ENCODE results near the gene CENPH.

The CENPH gene

GRCh38 chr5:69209602-69210001, 20.2 kb downstream of the CENPH start:
- no peaks in the 10 kb centered on the region for H3K4me1 ChIP-seq (ENCODE audit: insufficient read depth, poor library complexity, severe bottlenecking)
- ATAC-seq (ENCODE audit: low read depth) = no peak
- H3K4me3 ChIP-seq (ENCODE audit: severe bottlenecking) = no peak overlapping the region
- H3K9me3 ChIP-seq (ENCODE audit: severe bottlenecking) = peaks cover 2% of the 10 kb centered on the region
- H3K36me3 ChIP-seq (ENCODE audit: low read depth) = peaks cover 46% of the 10 kb centered on the region
- H3K27me3 ChIP-seq (ENCODE audit: insufficient read depth, poor library complexity, severe bottlenecking) = no peaks in the 10 kb centered on the region
- no peak for DNase-seq (ENCODE audit: low spot score)
- TF ChIP-seq CTCF (IDR thresholded peaks at IDR 0.05; ENCODE audit: poor library complexity, severe bottlenecking) = no peak
- H3K27ac ChIP-seq (ENCODE audit: poor library complexity, severe bottlenecking) = no peak overlapping the region

- Histone ChIP-seq H3K27me3 (ENCODE audit: insufficient read depth, poor library complexity, severe bottlenecking) (no peaks in the 10 kb centered on the region), H3K27ac (ENCODE audit: poor library complexity, severe bottlenecking) (no peak overlapping the region), H3K4me1 (ENCODE audit: insufficient read depth, poor library complexity, severe bottlenecking) (no peaks in the 10 kb centered on the region), H3K36me3 (ENCODE audit: low read depth) (peaks cover 41% of the 10 kb centered on the region), H3K4me3 (ENCODE audit: severe bottlenecking) (no peak overlapping the region), H3K9me3 (ENCODE audit: severe bottlenecking) (peaks cover 2% of the 10 kb centered on the region)
- no peak for TF ChIP-seq CTCF (IDR thresholded peaks at IDR 0.05; ENCODE audit: poor library complexity, severe bottlenecking)
- no peak for DNase-seq (ENCODE audit: low spot score)
- no peak for ATAC-seq (ENCODE audit: low read depth)
Measured at GRCh38 chr5:69211200-69211599, 21.8 kb downstream of the CENPH start.

- DNase-seq (ENCODE audit: low spot score) (no peak), ATAC-seq (ENCODE audit: low read depth) (no peak)
- Histone ChIP-seq H3K4me3 (ENCODE audit: severe bottlenecking) (no peak overlapping the region), H3K36me3 (ENCODE audit: low read depth) (peaks cover 34% of the 10 kb centered on the region), H3K4me1 (ENCODE audit: insufficient read depth, poor library complexity, severe bottlenecking) (peaks cover under 1% of the 10 kb centered on the region), H3K9me3 (ENCODE audit: severe bottlenecking) (peaks cover 2% of the 10 kb centered on the region), H3K27me3 (ENCODE audit: insufficient read depth, poor library complexity, severe bottlenecking) (no peaks in the 10 kb centered on the region), H3K27ac (ENCODE audit: poor library complexity, severe bottlenecking) (no peak overlapping the region)
- no peak for TF ChIP-seq CTCF (IDR thresholded peaks at IDR 0.05; ENCODE audit: poor library complexity, severe bottlenecking)
Measured at GRCh38 chr5:69212022-69212421, 22.6 kb downstream of the CENPH start.

GRCh38 chr5:69213513-69214215, 24.3 kb downstream of the CENPH start:
- H3K4me1 ChIP-seq (ENCODE audit: insufficient read depth, poor library complexity, severe bottlenecking) = peaks cover 5% of the 10 kb centered on the region
- peaks cover 25% of the 10 kb centered on the region for H3K36me3 ChIP-seq (ENCODE audit: low read depth)
- DNase-seq (ENCODE audit: low spot score) (no peak), ATAC-seq (ENCODE audit: low read depth) (no peak)
- no peaks in the 10 kb centered on the region for H3K27me3 ChIP-seq (ENCODE audit: insufficient read depth, poor library complexity, severe bottlenecking)
- TF ChIP-seq CTCF (IDR thresholded peaks at IDR 0.05; ENCODE audit: poor library complexity, severe bottlenecking) = no peak
- H3K27ac ChIP-seq (ENCODE audit: poor library complexity, severe bottlenecking) = no peak overlapping the region
- H3K4me3 ChIP-seq (ENCODE audit: severe bottlenecking) = no peak overlapping the region
- peaks cover 1% of the 10 kb centered on the region for H3K9me3 ChIP-seq (ENCODE audit: severe bottlenecking)

GRCh38 chr5:69217151-69217511, 27.7 kb downstream of the CENPH start:
- DNase-seq (ENCODE audit: low spot score) = no peak
- TF ChIP-seq CTCF (IDR thresholded peaks at IDR 0.05; ENCODE audit: poor library complexity, severe bottlenecking) = no peak
- peaks cover 10% of the 10 kb centered on the region for H3K36me3 ChIP-seq (ENCODE audit: low read depth)
- H3K4me3 ChIP-seq (ENCODE audit: severe bottlenecking) = peak overlapping the region; percentile 93
- no peaks in the 10 kb centered on the region for H3K9me3 ChIP-seq (ENCODE audit: severe bottlenecking)
- no peak overlapping the region for H3K27ac ChIP-seq (ENCODE audit: poor library complexity, severe bottlenecking)
- H3K4me1 ChIP-seq (ENCODE audit: insufficient read depth, poor library complexity, severe bottlenecking) = peaks cover 12% of the 10 kb centered on the region
- H3K27me3 ChIP-seq (ENCODE audit: insufficient read depth, poor library complexity, severe bottlenecking) = no peaks in the 10 kb centered on the region
- ATAC-seq (ENCODE audit: low read depth) = no peak

Measured in RWPE2 (cell line).